ENCODE measurements around the gene SLC17A3.

DNA sequence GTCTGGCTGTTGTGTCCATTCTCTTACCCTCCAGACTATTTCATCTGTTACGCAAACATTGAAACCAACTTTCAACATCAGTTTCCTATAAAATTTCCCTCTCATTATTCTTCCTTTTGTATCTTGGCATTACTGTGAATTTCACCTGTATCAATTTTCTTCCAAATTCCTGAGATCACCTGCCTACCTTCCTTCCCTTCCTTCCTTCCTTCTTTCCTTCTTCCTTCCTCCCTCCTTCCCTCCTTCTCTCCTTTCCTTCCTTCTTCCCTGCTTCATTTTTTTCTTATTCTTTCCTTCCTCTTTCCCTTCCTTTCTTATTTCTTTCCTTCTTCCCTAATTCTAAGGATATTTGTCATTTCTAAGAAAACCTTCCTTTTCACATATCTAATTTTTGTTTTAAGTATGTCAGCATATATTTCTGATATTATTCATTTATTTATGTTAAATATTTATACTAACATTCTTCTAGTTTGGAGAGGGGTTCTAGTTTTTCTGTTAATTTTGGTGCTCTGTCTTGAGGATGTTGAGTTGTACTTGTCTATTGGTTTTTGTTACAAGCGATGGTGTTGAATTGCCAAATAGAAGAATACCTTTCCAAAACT is 4.8 kb upstream of the SLC17A3 start:
- TF ChIP-seq, protein P1, sequence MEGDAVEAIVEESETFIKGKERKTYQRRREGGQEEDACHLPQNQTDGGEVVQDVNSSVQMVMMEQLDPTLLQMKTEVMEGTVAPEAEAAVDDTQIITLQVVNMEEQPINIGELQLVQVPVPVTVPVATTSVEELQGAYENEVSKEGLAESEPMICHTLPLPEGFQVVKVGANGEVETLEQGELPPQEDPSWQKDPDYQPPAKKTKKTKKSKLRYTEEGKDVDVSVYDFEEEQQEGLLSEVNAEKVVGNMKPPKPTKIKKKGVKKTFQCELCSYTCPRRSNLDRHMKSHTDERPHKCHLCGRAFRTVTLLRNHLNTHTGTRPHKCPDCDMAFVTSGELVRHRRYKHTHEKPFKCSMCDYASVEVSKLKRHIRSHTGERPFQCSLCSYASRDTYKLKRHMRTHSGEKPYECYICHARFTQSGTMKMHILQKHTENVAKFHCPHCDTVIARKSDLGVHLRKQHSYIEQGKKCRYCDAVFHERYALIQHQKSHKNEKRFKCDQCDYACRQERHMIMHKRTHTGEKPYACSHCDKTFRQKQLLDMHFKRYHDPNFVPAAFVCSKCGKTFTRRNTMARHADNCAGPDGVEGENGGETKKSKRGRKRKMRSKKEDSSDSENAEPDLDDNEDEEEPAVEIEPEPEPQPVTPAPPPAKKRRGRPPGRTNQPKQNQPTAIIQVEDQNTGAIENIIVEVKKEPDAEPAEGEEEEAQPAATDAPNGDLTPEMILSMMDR (IDR thresholded peaks at IDR 0.05) = no peak
- TF ChIP-seq EZH2 (IDR thresholded peaks at IDR 0.05) = no peak
